Skeletal muscle tissue (tissue), 4 donors: Measurements from ENCODE around the gene IMMP2L. TPM values are rescaled to one million over a fixed set of nuclear protein-coding genes. Genes with fewer than 3 reads are reported as not detected.

Source experiments
- H3K27ac ChIP-seq: one replicate; pipeline ENCODE4 v1.7.0; 2013; ENCODE audit warnings: mild to moderate bottlenecking, low read depth, low read length, inconsistent platforms
- H3K27me3 ChIP-seq, 3 donors: one replicate each; pipeline ENCODE4 v1.7.0; 2013; ENCODE audit warnings: low read length in 3 of 3; ENCODE audit not compliant: control insufficient read depth in 3 of 3, insufficient read depth in 3 of 3
- H3K36me3 ChIP-seq, 3 donors: one replicate each; pipeline ENCODE4 v1.7.0; 2013; ENCODE audit warnings: low read length in 3 of 3; ENCODE audit not compliant: control insufficient read depth in 3 of 3, insufficient read depth in 3 of 3
- H3K4me1 ChIP-seq, 3 donors: one replicate each; pipeline ENCODE4 v1.7.0; 2013; ENCODE audit warnings: low read length in 3 of 3, mild to moderate bottlenecking in 3 of 3; ENCODE audit not compliant: control insufficient read depth in 3 of 3, insufficient read depth in 3 of 3
- H3K4me3 ChIP-seq, 3 donors: one replicate each; pipeline ENCODE4 v1.7.0; 2013; ENCODE audit warnings: low read length in 3 of 3
- H3K9ac ChIP-seq, 3 donors: one replicate each; pipeline ENCODE4 v1.7.0; 2013; ENCODE audit warnings: low read length in 3 of 3, mild to moderate bottlenecking in 3 of 3, moderate library complexity in 2 of 3, low read depth in 1 of 3
- H3K9me3 ChIP-seq, 3 donors: one replicate each; pipeline ENCODE4 v1.7.0; 2013; ENCODE audit warnings: low read length in 3 of 3; ENCODE audit not compliant: control insufficient read depth in 3 of 3
- total RNA-seq: library from RNA; depleted of rRNA; stranded (reverse); fragments of >200 nt; gene quantifications from one replicate; pipeline ENCODE4 v1.2.3, GENCODE V29; 2014
- donor health status: Osteomylitis.

Gene IMMP2L
- total RNA-seq, 1 donor from 2014 or later: 15.7 TPM

DNA sequence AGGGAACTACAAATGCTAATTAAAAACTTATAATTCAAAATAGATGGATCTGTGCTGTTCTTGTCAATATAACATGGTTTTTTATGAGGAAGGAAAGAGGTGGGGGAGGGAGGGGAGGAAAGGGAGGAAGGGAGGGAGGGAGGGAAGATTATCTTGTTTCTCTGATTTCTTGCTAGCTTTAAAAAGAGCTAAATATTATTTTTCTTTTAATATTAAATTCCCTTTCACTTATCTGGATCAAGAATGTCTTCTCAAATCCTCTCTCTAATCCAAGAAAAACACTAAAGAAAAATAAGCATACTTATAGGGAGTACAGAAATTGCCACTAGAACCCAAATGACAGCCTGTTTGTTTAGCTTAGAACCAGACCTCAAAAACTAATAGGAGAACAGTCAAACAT lies 416.2 kb downstream of the IMMP2L start:
- Histone ChIP-seq H3K27ac (no peak overlapping the region), H3K36me3 (no peaks in the 10 kb centered on the region), H3K4me1 (peaks cover 0 to 5% (median 2%) of the 10 kb centered on the region in 3 donors), H3K27me3 (no peaks in the 10 kb centered on the region), H3K4me3 (no peak overlapping the region), H3K9me3 (no peaks in the 10 kb centered on the region), H3K9ac (no peak overlapping the region)

DNA sequence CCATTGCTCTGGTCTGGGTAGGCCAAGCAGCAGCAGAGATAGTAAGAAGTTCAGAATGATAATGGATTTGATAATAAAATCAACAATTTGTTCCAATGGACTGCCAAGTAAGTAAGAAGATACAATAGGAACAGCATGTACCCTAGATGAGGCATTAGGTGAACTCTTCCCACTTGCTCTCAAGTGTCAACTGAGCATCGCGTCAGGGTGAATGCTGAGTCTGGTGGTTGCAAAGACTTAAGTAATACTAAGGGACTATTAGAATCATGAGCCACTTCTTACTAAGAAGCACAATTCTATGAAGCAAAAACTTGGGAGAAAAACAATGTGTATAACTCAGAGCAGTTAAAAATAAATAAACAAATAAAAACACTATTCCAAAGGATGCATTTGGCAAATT lies 416.8 kb downstream of the IMMP2L start:
- Histone ChIP-seq H3K9me3 (no peaks in the 10 kb centered on the region), H3K27ac (no peak overlapping the region), H3K36me3 (no peaks in the 10 kb centered on the region), H3K9ac (no peak overlapping the region), H3K4me3 (no peak overlapping the region), H3K4me1 (peaks cover 0 to 5% (median 2%) of the 10 kb centered on the region in 3 donors), H3K27me3 (no peaks in the 10 kb centered on the region)

DNA sequence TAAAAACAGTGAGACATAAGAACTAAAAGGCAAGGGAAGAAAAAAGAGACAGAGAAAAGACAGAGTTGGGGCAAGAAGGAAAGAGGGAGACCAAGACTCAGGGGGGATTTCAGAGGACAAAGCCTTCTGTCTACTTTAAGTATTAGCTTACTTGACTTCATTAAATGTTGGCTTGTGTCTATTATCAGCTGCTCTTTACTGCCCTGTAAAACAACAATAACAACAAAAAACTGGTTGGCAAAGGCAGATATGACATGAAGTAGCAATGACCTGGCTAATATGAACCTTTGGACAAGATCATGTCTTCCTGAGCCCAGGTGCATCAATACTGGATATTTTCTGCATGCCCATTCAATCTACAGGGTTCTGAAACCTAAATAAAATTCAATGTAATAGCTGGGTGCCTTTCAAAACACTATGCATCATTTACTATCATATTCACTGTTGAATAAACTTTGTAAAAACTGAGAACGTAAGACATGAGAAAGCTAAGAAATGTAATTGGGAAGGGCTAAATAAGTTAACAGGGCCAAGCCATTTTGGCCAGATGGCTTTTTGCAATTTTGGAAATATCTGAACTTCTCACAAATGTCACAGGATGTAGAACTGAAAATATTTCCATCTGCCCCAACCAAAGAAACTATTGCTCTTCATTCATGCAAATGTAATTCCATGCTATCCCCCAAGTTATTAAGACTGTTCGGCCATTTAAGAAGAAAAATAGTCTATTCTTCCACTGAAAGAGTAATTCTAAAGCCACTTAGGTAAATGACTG lies 422.0 kb downstream of the IMMP2L start:
- H3K36me3 ChIP-seq: no peaks in the 10 kb centered on the region
- H3K4me1 ChIP-seq: peaks cover 0 to 20% (median under 1%) of the 10 kb centered on the region in 3 donors
- no peaks in the 10 kb centered on the region for H3K27me3 ChIP-seq
- H3K9ac ChIP-seq: no peak overlapping the region
- H3K4me3 ChIP-seq: no peak overlapping the region
- H3K9me3 ChIP-seq: no peaks in the 10 kb centered on the region
- H3K27ac ChIP-seq: no peak overlapping the region

DNA sequence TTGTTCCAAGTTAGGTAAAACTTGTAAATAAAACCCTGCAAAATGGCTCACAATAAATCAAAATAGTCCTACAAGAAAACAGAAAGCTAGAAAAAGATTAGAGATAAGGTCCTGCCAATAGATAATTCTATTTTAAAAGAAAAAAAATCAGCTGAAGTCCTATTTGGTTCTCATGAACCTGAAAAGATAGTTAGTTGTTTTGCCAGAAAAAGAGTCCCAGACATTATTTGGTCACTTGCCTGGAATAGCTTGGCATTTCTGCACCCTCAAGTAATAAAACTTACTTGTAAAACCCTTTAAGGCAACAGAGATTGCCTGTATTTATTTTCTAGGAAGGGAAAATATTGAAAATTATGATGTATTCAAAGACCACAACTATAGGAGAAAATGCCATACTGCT lies 423.7 kb downstream of the IMMP2L start:
- no peak overlapping the region for H3K4me3 ChIP-seq
- H3K4me1 ChIP-seq: peaks cover 0 to 20% (median 0%) of the 10 kb centered on the region in 3 donors
- no peaks in the 10 kb centered on the region for H3K27me3 ChIP-seq
- H3K36me3 ChIP-seq: no peaks in the 10 kb centered on the region
- no peak overlapping the region for H3K9ac ChIP-seq
- no peak overlapping the region for H3K27ac ChIP-seq
- no peaks in the 10 kb centered on the region for H3K9me3 ChIP-seq

DNA sequence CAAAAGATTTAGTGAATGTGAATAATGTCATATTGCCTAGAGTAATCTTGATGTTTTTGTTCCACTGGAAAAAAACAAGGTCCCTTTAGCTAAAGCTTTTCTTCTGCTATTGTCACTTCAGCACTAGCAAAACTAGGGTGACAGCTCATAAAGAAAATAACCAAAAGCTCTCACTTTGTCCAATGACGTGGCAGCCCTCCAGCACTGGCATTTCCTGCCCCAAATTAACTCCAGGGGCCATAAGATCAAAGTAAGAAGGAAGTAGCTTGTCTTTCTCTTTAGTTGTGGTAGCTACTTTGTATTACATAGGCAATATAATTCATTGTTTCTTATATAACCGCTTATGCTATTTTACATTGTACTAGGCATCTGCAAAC lies 424.1 kb downstream of the IMMP2L start:
- Histone ChIP-seq H3K4me3 (no peak overlapping the region), H3K9ac (no peak overlapping the region), H3K9me3 (no peaks in the 10 kb centered on the region), H3K27ac (no peak overlapping the region), H3K4me1 (peaks cover 0 to 20% (median 0%) of the 10 kb centered on the region in 3 donors), H3K36me3 (no peaks in the 10 kb centered on the region), H3K27me3 (no peaks in the 10 kb centered on the region)

DNA sequence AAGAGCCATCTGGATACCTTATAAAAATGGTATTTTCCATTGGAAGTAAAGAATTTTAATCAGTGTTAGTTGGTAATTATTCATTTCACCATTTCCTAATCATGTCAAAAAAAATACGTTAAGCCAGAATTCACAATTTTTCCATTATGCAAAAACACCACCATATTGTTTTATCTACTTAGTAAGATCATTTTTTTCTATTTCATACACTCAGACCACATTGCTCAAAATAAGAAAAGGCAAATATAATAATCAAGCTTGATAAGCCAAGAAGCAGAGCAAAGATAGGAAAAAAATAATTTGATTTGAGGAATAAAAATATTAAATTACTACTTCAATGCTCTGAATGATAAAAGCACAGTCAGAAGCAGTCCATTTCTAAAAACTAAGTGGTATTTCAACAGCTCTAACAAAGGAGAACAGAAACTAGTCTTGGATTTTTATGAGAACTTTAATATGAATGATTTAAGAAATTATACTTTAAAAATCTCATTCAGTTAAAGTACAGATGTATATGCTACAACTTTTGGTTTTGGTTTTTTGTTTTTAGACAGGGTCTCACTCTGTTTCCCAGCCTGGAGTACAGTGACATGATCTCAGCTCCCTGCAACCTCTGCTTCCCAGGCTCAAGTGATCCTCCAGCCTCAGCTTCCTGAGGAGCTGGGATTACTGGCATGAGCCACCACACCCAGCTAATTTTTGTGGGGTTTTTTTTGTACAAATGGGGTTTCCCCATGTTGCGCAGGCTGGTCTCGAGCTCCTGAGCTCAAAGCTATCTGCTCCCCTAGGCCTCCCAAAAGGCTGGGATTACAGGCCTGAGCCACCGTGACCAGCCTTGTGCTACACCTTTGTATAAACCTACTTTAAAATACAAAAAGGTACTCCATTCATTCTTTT lies 424.7 kb downstream of the IMMP2L start:
- no peaks in the 10 kb centered on the region for H3K9me3 ChIP-seq
- no peaks in the 10 kb centered on the region for H3K36me3 ChIP-seq
- no peak overlapping the region for H3K9ac ChIP-seq
- peaks cover 0 to 20% (median 0%) of the 10 kb centered on the region in 3 donors for H3K4me1 ChIP-seq
- H3K27me3 ChIP-seq: no peaks in the 10 kb centered on the region
- H3K4me3 ChIP-seq: no peak overlapping the region
- no peak overlapping the region for H3K27ac ChIP-seq

DNA sequence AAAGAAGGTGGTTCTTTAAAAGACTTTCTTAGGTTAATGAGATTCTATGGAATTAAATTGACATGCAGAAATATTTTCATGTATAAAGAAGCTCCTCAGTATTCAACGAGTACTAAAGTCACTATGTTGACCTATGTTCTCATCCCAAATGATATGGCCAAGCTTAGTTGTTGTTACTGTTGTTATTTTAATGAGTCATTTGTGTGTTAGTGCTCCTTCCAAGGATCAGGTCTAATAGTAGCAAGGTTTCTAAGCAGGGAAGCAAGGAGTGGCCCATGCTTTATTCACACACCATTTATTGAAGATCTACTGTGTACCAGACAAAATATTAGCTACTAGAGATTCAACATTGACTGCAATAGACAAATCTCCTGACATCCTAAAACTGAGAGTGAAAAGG lies 429.5 kb downstream of the IMMP2L start:
- Histone ChIP-seq H3K9me3 (no peaks in the 10 kb centered on the region), H3K4me3 (no peak overlapping the region), H3K36me3 (no peaks in the 10 kb centered on the region), H3K9ac (no peak overlapping the region), H3K27ac (no peak overlapping the region), H3K27me3 (no peaks in the 10 kb centered on the region), H3K4me1 (peaks cover 0 to under 1% (median 0%) of the 10 kb centered on the region in 3 donors)

DNA sequence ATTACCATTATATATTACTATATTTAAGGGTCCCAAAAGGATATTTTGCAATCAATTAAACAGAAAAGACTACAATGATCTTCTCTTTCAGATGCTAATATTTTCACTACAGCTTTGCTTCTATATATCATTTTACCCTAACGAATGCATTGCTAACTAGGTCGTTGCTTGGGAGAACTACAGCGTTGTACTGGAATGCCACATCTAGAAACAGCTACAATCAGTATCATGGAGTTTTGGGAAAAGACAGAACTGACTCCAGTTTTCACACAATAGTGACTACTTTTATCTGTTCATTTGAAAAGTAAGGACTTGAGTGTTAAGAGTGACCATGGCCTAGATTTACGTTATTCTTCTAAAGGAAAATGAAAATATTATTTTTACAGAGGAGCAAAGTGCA lies 432.9 kb downstream of the IMMP2L start:
- Histone ChIP-seq H3K9me3 (no peaks in the 10 kb centered on the region), H3K36me3 (no peaks in the 10 kb centered on the region), H3K27ac (no peak overlapping the region), H3K27me3 (no peaks in the 10 kb centered on the region), H3K4me3 (no peak overlapping the region), H3K9ac (no peak overlapping the region), H3K4me1 (no peaks in the 10 kb centered on the region)

DNA sequence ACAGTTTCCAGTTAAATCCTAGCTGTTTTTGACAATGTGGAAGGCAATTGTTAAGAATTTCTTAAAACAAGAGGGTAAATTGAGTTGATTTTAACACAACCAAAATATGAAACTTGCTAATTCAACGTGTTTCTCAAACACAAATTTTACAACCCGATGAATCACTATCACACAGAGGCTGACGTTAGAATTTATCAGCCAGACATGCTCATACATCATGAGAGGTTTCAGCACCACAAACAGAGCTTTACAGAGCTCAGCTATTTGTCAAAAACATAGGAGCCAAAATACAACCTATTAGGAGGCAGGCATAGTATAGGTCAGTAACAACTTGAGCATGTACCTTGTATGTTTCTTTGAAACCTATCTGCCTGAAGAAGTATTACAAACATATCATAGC lies 435.3 kb downstream of the IMMP2L start:
- no peak overlapping the region for H3K4me3 ChIP-seq
- no peaks in the 10 kb centered on the region for H3K4me1 ChIP-seq
- no peak overlapping the region for H3K27ac ChIP-seq
- H3K9ac ChIP-seq: no peak overlapping the region
- no peaks in the 10 kb centered on the region for H3K9me3 ChIP-seq
- H3K36me3 ChIP-seq: no peaks in the 10 kb centered on the region
- H3K27me3 ChIP-seq: no peaks in the 10 kb centered on the region

DNA sequence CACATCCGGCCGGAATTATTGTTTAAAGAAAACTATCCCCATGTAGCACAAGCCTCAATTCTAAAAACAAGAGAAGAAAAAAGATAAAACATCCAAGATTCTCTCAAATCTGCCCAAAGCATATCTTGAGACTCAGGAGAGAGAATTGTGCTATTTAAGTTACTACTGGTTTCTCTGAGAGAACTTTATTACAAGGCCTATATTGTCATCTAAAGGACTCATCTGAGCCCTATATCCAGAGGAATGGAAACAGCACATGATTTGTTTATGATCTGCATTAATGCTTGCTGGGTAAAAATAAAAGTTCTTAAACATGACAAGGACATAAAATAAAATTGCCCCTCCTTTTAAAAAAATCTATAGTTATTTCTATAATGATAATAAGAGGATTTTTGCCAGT lies 446.3 kb downstream of the IMMP2L start:
- H3K36me3 ChIP-seq: no peaks in the 10 kb centered on the region
- no peak overlapping the region for H3K9ac ChIP-seq

More for the DNA sequence above, 446.3 kb downstream of the IMMP2L start:
- no peak overlapping the region for H3K4me3 ChIP-seq
- no peaks in the 10 kb centered on the region for H3K27me3 ChIP-seq
- no peaks in the 10 kb centered on the region for H3K9me3 ChIP-seq
- H3K27ac ChIP-seq: no peak overlapping the region
- no peaks in the 10 kb centered on the region for H3K4me1 ChIP-seq
